Endothelial cell of umbilical vein (primary cell): ENCODE results near the gene NRXN3.

Experiments
- FOS ChIP-seq: IDR thresholded peaks from 2 replicates; pipeline ENCODE4 v1.6.1; 2011; ENCODE audit warnings: mild to moderate bottlenecking, low read length, moderate library complexity, borderline replicate concordance; ENCODE audit not compliant: insufficient read depth
- GATA2 ChIP-seq: IDR thresholded peaks from 2 replicates; pipeline ENCODE4 v1.7.0; 2011; ENCODE audit warnings: low read depth, mild to moderate bottlenecking, moderate library complexity, mixed read lengths, low read length; ENCODE audit not compliant: insufficient read length, insufficient read depth
- JUN ChIP-seq: IDR thresholded peaks from 2 replicates; pipeline ENCODE4 v1.6.1; 2011; ENCODE audit warnings: borderline replicate concordance, low read depth; ENCODE audit not compliant: insufficient read length, insufficient read depth
- POLR2A ChIP-seq: IDR thresholded peaks from 2 replicates; pipeline ENCODE4 v1.6.1; 2012; ENCODE audit warnings: low read depth, mild to moderate bottlenecking, control low read depth, low read length
- POLR2AphosphoS5 ChIP-seq: IDR thresholded peaks from 2 replicates; pipeline ENCODE4 v1.6.1; 2012; ENCODE audit warnings: low read depth, mild to moderate bottlenecking, control low read depth, low read length, moderate library complexity; ENCODE audit not compliant: insufficient read depth
- TF ChIP-seq, protein P1 (sequence below), 2 donors: IDR thresholded peaks; 1 replicate in 1 of 2; 2 replicates in 1 of 2; pipeline ENCODE4 v1.5.1; 2011; ENCODE audit warnings: low read length in 2 of 2, mild to moderate bottlenecking in 2 of 2, moderate library complexity in 2 of 2, control low read depth in 1 of 2, inconsistent platforms in 1 of 2, low read depth in 1 of 2; ENCODE audit not compliant: insufficient read depth in 1 of 2; ENCODE audit errors: extremely low read depth in 1 of 2

DNA sequence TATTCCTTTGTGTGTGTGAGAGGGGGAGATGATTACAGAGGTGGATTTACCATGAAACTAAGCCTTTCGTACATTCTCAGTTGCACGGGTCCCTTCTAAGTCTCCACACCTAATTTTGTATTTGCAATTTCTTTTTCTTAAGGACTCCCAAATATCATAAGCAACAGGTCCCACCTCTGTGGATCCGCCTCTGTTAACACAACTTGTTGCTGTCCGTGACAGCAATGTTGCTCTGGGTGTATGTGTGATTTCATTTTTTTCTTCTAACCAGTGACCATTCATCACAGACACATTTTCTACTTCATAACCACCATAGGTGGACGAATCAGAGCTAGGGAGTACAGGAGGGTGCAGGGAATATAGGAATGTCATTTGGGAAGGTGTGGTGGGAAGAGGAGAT lies 81.1 kb downstream of the NRXN3 start:
- TF ChIP-seq, protein P1, sequence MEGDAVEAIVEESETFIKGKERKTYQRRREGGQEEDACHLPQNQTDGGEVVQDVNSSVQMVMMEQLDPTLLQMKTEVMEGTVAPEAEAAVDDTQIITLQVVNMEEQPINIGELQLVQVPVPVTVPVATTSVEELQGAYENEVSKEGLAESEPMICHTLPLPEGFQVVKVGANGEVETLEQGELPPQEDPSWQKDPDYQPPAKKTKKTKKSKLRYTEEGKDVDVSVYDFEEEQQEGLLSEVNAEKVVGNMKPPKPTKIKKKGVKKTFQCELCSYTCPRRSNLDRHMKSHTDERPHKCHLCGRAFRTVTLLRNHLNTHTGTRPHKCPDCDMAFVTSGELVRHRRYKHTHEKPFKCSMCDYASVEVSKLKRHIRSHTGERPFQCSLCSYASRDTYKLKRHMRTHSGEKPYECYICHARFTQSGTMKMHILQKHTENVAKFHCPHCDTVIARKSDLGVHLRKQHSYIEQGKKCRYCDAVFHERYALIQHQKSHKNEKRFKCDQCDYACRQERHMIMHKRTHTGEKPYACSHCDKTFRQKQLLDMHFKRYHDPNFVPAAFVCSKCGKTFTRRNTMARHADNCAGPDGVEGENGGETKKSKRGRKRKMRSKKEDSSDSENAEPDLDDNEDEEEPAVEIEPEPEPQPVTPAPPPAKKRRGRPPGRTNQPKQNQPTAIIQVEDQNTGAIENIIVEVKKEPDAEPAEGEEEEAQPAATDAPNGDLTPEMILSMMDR (IDR thresholded peaks at IDR 0.05; ENCODE audit: extremely low read depth in 1 of 2, insufficient read depth in 1 of 2, low read depth in 1 of 2, low read length in 2 of 2) = no peak
- TF ChIP-seq GATA2 (no peak), POLR2A (no peak), JUN (no peak), FOS (no peak), POLR2AphosphoS5 (no peak)
